ENCODE results near the gene PPFIBP2.

DNA sequence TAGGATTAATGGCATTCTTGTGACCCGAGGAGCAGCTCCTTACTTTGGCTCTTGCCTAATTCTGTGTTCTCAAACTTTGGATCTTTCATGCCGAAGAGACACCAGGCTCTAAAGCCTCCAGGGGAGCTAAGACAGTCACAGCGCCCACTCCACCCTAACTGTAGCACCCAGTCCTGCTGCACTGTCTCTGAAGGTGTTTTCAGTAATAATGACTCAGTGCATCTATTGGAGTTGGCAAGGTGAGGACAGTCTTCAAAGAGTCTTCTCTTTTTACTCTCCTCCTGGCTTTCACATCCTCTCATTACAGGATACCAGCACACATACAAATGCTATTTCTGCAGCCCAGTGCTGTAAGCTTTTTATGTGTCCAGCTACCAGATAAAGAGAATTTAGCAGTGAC is 69.4 kb downstream of the PPFIBP2 start:
- TF ChIP-seq, protein P1, sequence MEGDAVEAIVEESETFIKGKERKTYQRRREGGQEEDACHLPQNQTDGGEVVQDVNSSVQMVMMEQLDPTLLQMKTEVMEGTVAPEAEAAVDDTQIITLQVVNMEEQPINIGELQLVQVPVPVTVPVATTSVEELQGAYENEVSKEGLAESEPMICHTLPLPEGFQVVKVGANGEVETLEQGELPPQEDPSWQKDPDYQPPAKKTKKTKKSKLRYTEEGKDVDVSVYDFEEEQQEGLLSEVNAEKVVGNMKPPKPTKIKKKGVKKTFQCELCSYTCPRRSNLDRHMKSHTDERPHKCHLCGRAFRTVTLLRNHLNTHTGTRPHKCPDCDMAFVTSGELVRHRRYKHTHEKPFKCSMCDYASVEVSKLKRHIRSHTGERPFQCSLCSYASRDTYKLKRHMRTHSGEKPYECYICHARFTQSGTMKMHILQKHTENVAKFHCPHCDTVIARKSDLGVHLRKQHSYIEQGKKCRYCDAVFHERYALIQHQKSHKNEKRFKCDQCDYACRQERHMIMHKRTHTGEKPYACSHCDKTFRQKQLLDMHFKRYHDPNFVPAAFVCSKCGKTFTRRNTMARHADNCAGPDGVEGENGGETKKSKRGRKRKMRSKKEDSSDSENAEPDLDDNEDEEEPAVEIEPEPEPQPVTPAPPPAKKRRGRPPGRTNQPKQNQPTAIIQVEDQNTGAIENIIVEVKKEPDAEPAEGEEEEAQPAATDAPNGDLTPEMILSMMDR (tag by site-specific recombination; IDR thresholded peaks at IDR 0.05): no peak
- TF ChIP-seq ZNF660 (tag by site-specific recombination; IDR thresholded peaks at IDR 0.05) (no peak), ZNF571 (tag by site-specific recombination; IDR thresholded peaks at IDR 0.05) (no peak), ZNF274 (IDR thresholded peaks at IDR 0.05; ENCODE audit: low read length) (no peak), ZNF274 (tag by site-specific recombination; IDR thresholded peaks at IDR 0.05; ENCODE audit: borderline replicate concordance) (no peak), ZNF302 (tag by site-specific recombination; IDR thresholded peaks at IDR 0.05; ENCODE audit: low read depth) (no peak)

Measured in HEK293 (cell line).